D341Med (cell line): ENCODE data around the gene ATF2.

ENCODE experiments used
- DNase-seq: peaks from one replicate; pipeline ENCODE4 v3.0.0; 2012; ENCODE audit warnings: low spot score

ATF2 gene

GRCh38 chr2:175167792-175168563 is at the start of gene ATF2:
TSS of gene ATF2 (minus strand) at chr2:175168203. CDS start at chr2:175136443, 31,760 bp downstream.
- peak; percentile 91 for DNase-seq

- peak; percentile 54 for DNase-seq
These were observed 39.9 kb upstream of the ATF2 start for GRCh38 chr2:175207741-175208438.

GRCh38 chr2:175206866-175207265 is 38.9 kb upstream of the ATF2 start:
- DNase-seq, result no peak

- DNase-seq, result no peak
These were observed 37.5 kb upstream of the ATF2 start for GRCh38 chr2:175205523-175205922.

- peak; percentile 71 for DNase-seq
These were observed 35.9 kb upstream of the ATF2 start for GRCh38 chr2:175203621-175204496.

- no peak for DNase-seq
These were observed 27.0 kb upstream of the ATF2 start for GRCh38 chr2:175195012-175195411.

- no peak for DNase-seq
These were observed 20.8 kb upstream of the ATF2 start for GRCh38 chr2:175188761-175189160.

GRCh38 chr2:175187378-175187777 is 19.4 kb upstream of the ATF2 start:
- peak; percentile 22 for DNase-seq

- DNase-seq, result no peak
These were observed 15.7 kb upstream of the ATF2 start for GRCh38 chr2:175183674-175184073.

- DNase-seq, result no peak
These were observed 13.9 kb upstream of the ATF2 start for GRCh38 chr2:175181877-175182308.

GRCh38 chr2:175181104-175181876 is 13.3 kb upstream of the ATF2 start, which contains the start of gene ATP5MC3:
TSS of gene ATP5MC3 (minus strand) at chr2:175181710. CDS start at chr2:175181393, 317 bp downstream.
- peak; percentile 93 for DNase-seq

GRCh38 chr2:175180701-175181103 is 12.7 kb upstream of the ATF2 start:
- no peak for DNase-seq

GRCh38 chr2:175176624-175177023 is 8.6 kb upstream of the ATF2 start:
- no peak for DNase-seq

- no peak for DNase-seq
These were observed 7.9 kb upstream of the ATF2 start for GRCh38 chr2:175175896-175176295.

- DNase-seq, result no peak
These were observed 7.3 kb upstream of the ATF2 start for GRCh38 chr2:175175320-175175719.

- no peak for DNase-seq
These were observed 2.8 kb upstream of the ATF2 start for GRCh38 chr2:175170659-175171304.

GRCh38 chr2:175169191-175169590 is 1.2 kb upstream of the ATF2 start:
- no peak for DNase-seq

- DNase-seq, result no peak
These were observed 552 bp upstream of the ATF2 start for GRCh38 chr2:175168564-175168945.

GRCh38 chr2:175167076-175167791 is 769 bp downstream of the ATF2 start:
- peak; percentile 62 for DNase-seq

GRCh38 chr2:175166216-175166824 is 1.7 kb downstream of the ATF2 start:
- DNase-seq, result no peak
